Endothelial cell of hepatic sinusoid (primary cell): ENCODE results near the gene RAB1B.

Experiments used
- in situ Hi-C: cut with HindIII; loops from 2 replicates; pipeline ENCODE4 v1.10.0; 2017; ENCODE audit warnings: low sequenced_read_pairs

RAB1B gene

GRCh38 chr11:66268244-66268951 is at the start of gene RAB1B:
TSS of gene RAB1B (plus strand) at chr11:66268639. CDS start at chr11:66268680, 41 bp downstream.
- in situ Hi-C loops, result no loop called here

GRCh38 chr11:66218846-66219620 is 49.4 kb upstream of the RAB1B start:
- in situ Hi-C loops, result loop anchor here (5.0 kb wide), 2 partner anchors 33 to 63 kb away; no protein-coding TSS in a partner anchor

GRCh38 chr11:66219846-66220565 is 48.4 kb upstream of the RAB1B start:
- in situ Hi-C loops, result loop anchor here (5.0 kb wide), 2 partner anchors 32 to 62 kb away; no protein-coding TSS in a partner anchor

- in situ Hi-C loops, result no loop called here
Measured at GRCh38 chr11:66220566-66220935, 47.9 kb upstream of the RAB1B start.

- in situ Hi-C loops, result no loop called here
Measured at GRCh38 chr11:66221012-66221411, 47.4 kb upstream of the RAB1B start.

- in situ Hi-C loops, result no loop called here
Measured at GRCh38 chr11:66221726-66222236, 46.7 kb upstream of the RAB1B start.

GRCh38 chr11:66222358-66223149 is 45.9 kb upstream of the RAB1B start:
- in situ Hi-C loops, result no loop called here

GRCh38 chr11:66224226-66224855 is 44.1 kb upstream of the RAB1B start:
- in situ Hi-C loops, result no loop called here

GRCh38 chr11:66225066-66225465 is 43.4 kb upstream of the RAB1B start:
- in situ Hi-C loops, result no loop called here

- in situ Hi-C loops, result no loop called here
Measured at GRCh38 chr11:66226101-66226500, 42.3 kb upstream of the RAB1B start.

- in situ Hi-C loops, result no loop called here
Measured at GRCh38 chr11:66227700-66228099, 40.7 kb upstream of the RAB1B start.

GRCh38 chr11:66228521-66228920 is 39.9 kb upstream of the RAB1B start:
- in situ Hi-C loops, result no loop called here

GRCh38 chr11:66230156-66230555 is 38.3 kb upstream of the RAB1B start:
- in situ Hi-C loops, result no loop called here

- in situ Hi-C loops, result no loop called here
Measured at GRCh38 chr11:66230978-66231377, 37.5 kb upstream of the RAB1B start.

GRCh38 chr11:66231561-66231960 is 36.9 kb upstream of the RAB1B start:
- in situ Hi-C loops, result no loop called here

- in situ Hi-C loops, result no loop called here
Measured at GRCh38 chr11:66232769-66233168, 35.7 kb upstream of the RAB1B start.

- in situ Hi-C loops, result no loop called here
Measured at GRCh38 chr11:66233301-66233700, 35.1 kb upstream of the RAB1B start.

- in situ Hi-C loops, result no loop called here
Measured at GRCh38 chr11:66235141-66235540, 33.3 kb upstream of the RAB1B start.

- in situ Hi-C loops, result no loop called here
Measured at GRCh38 chr11:66237867-66238266, 30.6 kb upstream of the RAB1B start.

GRCh38 chr11:66238786-66239413 is 29.5 kb upstream of the RAB1B start:
- in situ Hi-C loops, result no loop called here
